ENCODE results near the gene ZNF205. TPM values are rescaled to one million over a fixed set of nuclear protein-coding genes. Genes with fewer than 3 reads are reported as not detected.

Gene ZNF205
- total and polyA plus RNA-seq, 2 donors: 4.6 to 9.3 TPM

DNA sequence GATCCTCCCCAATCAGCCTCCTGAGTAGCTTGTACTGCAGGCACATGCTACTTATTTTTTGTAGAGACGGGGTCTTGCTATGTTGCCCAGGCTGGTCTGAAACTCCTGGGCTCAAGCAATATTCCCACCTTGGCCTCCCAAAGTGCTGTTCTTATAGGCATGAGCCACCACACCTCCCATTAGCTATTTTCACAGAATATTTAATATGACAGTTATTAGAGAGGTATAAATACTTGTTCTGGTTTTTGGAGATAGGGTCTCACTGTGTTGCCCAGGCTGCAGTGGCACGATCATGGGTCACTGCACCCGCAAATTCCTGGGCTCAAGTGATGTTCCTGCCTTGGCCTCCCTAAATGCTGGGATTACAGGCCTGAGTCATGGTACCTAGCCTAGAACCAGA is 43.6 kb downstream of the ZNF205 start:
- no peak for DNase-seq (ENCODE audit: low read depth in 6 of 9, low spot score in 9 of 9)
- H3K4me3 ChIP-seq (ENCODE audit: low read length in 2 of 2): no peak overlapping the region
- H3K9me3 ChIP-seq (ENCODE audit: control insufficient read depth in 2 of 2, insufficient read depth in 1 of 2, low read length in 1 of 2): peaks cover 2 to 37% of the 10 kb centered on the region in 2 donors
- WGBS: 98% methylated on average over 3 of the region's 3 CpGs
- H3K4me1 ChIP-seq (ENCODE audit: control insufficient read depth in 2 of 2, insufficient read depth in 2 of 2, low read length in 2 of 2): peaks cover 11 to 38% of the 10 kb centered on the region in 2 donors
- H3K27me3 ChIP-seq (ENCODE audit: control insufficient read depth in 2 of 2, insufficient read depth in 1 of 2, low read length in 1 of 2): peaks cover 58 to 98% of the 10 kb centered on the region in 2 donors
- no peak overlapping the region for H3K27ac ChIP-seq (ENCODE audit: low read depth in 1 of 2, low read length in 1 of 2)
- H3K36me3 ChIP-seq (ENCODE audit: control insufficient read depth in 2 of 2, insufficient read depth in 2 of 2, low read length in 1 of 2): no peaks in the 10 kb centered on the region

DNA sequence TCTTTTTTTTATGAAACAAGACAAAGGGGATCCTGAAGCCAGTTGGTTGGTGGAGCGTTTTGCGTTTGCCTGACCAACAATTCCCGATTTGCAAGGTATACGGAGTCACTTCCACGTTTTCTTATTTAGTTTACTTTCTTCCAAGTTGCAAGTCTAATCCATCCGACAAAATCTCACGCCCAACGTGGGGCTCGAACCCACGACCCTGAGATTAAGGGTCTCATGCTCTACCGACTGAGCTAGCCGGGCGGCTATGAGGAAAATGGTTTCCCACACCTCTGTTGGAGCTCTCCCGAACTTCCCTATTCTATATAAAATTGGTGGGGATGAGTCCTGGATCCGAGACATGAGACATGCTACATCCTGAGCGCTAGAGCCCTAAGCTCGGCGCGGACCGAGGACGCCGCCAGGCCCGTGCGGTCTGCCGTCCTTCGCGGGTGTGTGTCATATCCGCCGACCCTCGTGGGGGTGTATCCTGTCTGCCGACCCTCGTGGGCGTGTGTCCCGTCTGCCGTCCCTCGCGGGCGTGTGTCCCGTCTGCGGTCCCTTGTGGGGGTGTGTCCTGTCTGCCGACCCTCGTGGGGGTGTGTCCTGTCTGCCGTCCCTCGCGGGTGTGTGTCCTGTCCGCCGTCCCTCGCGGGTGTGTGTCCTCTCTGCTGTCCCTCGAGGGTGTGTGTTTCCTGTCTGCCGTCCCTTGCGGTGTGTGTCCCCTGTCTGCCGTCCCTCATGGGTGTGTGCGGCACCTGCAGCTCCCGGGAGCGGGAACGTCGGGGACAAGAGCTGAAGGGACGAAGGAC is 45.0 kb downstream of the ZNF205 start:
- 4% methylated on average over 59 of the region's 59 CpGs for whole genome bisulfite sequencing
- peak overlapping the region in 1 of 2 donors; percentile 8 for H3K27ac ChIP-seq (ENCODE audit: low read depth in 1 of 2, low read length in 1 of 2)
- H3K27me3 ChIP-seq (ENCODE audit: control insufficient read depth in 2 of 2, insufficient read depth in 1 of 2, low read length in 1 of 2): peaks cover 51 to 98% of the 10 kb centered on the region in 2 donors
- peak in 1 of 9 donors; percentile 42 for DNase-seq (ENCODE audit: low read depth in 6 of 9, low spot score in 9 of 9)
- H3K36me3 ChIP-seq (ENCODE audit: control insufficient read depth in 2 of 2, insufficient read depth in 2 of 2, low read length in 1 of 2): no peaks in the 10 kb centered on the region
- peaks cover 2 to 30% of the 10 kb centered on the region in 2 donors for H3K9me3 ChIP-seq (ENCODE audit: control insufficient read depth in 2 of 2, insufficient read depth in 1 of 2, low read length in 1 of 2)
- peak overlapping the region; percentile 50 to 79 for H3K4me3 ChIP-seq (ENCODE audit: low read length in 2 of 2)
- peaks cover 11 to 26% of the 10 kb centered on the region in 2 donors for H3K4me1 ChIP-seq (ENCODE audit: control insufficient read depth in 2 of 2, insufficient read depth in 2 of 2, low read length in 2 of 2)

DNA sequence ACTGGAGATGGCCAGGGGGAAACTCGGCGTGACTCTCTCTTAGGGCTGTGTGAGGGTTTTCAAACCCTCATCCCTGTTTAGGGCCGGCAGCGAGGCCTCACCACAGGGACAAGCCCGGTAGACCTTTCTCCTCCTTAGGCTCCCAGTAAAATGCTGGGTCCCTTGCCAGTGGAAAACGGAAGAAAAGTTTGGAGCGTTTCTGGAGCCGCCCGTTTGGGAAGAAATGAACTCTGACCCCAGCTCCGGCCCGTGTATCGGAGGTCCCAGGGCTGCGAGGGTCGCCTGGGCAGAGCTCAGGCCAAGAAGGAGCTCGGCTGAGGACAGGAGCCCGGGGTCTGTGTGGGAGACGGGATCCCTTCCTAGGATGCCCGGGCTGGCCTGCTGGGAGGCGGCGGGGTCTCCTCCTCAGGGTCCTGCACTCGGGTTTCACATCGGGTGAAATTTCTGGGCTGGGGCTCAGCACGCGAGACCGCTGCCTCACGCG is 45.7 kb downstream of the ZNF205 start:
- Histone ChIP-seq H3K36me3 (ENCODE audit: control insufficient read depth in 2 of 2, insufficient read depth in 2 of 2, low read length in 1 of 2) (no peaks in the 10 kb centered on the region), H3K4me1 (ENCODE audit: control insufficient read depth in 2 of 2, insufficient read depth in 2 of 2, low read length in 2 of 2) (peaks cover 11 to 23% of the 10 kb centered on the region in 2 donors), H3K27ac (ENCODE audit: low read depth in 1 of 2, low read length in 1 of 2) (peak overlapping the region in 1 of 2 donors; percentile 24), H3K27me3 (ENCODE audit: control insufficient read depth in 2 of 2, insufficient read depth in 1 of 2, low read length in 1 of 2) (peaks cover 50 to 96% of the 10 kb centered on the region in 2 donors), H3K4me3 (ENCODE audit: low read length in 2 of 2) (peak overlapping the region; percentile 50 to 79), H3K9me3 (ENCODE audit: control insufficient read depth in 2 of 2, insufficient read depth in 1 of 2, low read length in 1 of 2) (peaks cover 2 to 26% of the 10 kb centered on the region in 2 donors)
- WGBS: 1% methylated on average over 27 of the region's 27 CpGs
- peak in 1 of 9 donors; percentile 24 for DNase-seq (ENCODE audit: low read depth in 6 of 9, low spot score in 9 of 9)

DNA sequence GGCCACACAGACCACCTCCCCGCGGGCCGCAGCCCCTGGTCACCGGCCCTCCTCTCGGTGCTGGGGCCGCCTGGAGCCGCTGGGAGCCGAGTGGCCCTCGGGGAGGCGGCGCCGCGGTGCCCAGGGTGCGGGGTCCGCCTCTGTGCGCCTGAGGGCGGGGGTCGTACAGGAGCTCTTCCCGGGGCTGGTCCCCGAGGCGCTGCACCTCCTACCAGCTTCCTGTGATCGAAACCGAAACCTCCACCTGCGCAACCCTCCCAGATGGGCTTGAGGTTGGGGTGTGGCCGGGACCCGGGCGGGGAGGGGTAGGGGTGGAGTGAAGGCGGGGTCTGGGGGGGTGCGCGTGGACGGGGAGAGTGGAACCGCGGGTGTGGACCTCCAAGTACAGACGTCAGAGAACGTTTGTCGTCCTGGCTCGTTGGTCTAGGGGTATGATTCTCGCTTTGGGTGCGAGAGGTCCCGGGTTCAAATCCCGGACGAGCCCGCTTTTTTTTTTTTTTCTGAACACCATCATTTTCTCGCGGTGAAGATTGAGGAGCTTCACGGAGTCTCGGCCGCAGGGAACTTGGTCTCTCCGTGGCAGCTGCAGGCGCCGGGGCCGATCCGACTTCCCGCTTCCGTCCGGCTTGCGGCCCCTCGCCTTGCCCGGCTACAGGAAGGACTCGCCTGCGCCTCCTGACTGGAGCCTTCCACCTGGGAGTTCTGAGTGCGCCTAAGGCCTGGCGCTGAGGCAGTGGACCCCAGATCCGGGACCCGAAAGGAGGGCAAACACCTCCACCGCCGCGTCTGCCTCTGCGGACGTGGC is 46.3 kb downstream of the ZNF205 start:
- under 1% methylated on average over 70 of the region's 70 CpGs for WGBS
- peak overlapping the region; percentile 50 to 79 for H3K4me3 ChIP-seq (ENCODE audit: low read length in 2 of 2)
- H3K27ac ChIP-seq (ENCODE audit: low read depth in 1 of 2, low read length in 1 of 2): peak overlapping the region in 1 of 2 donors; percentile 46
- H3K4me1 ChIP-seq (ENCODE audit: control insufficient read depth in 2 of 2, insufficient read depth in 2 of 2, low read length in 2 of 2): peaks cover 11 to 23% of the 10 kb centered on the region in 2 donors
- H3K27me3 ChIP-seq (ENCODE audit: control insufficient read depth in 2 of 2, insufficient read depth in 1 of 2, low read length in 1 of 2): peaks cover 47 to 95% of the 10 kb centered on the region in 2 donors
- DNase-seq (ENCODE audit: low read depth in 6 of 9, low spot score in 9 of 9): peak in 6 of 9 donors; percentile 48 to 90 (median 78)
- no peaks in the 10 kb centered on the region for H3K36me3 ChIP-seq (ENCODE audit: control insufficient read depth in 2 of 2, insufficient read depth in 2 of 2, low read length in 1 of 2)
- peaks cover 2 to 26% of the 10 kb centered on the region in 2 donors for H3K9me3 ChIP-seq (ENCODE audit: control insufficient read depth in 2 of 2, insufficient read depth in 1 of 2, low read length in 1 of 2)

GRCh38 chr16:3161235-3162018 is 49.0 kb downstream of the ZNF205 start:
- Histone ChIP-seq H3K27ac (ENCODE audit: low read depth in 1 of 2, low read length in 1 of 2) (no peak overlapping the region), H3K27me3 (ENCODE audit: control insufficient read depth in 2 of 2, insufficient read depth in 1 of 2, low read length in 1 of 2) (peaks cover 32 to 87% of the 10 kb centered on the region in 2 donors), H3K36me3 (ENCODE audit: control insufficient read depth in 2 of 2, insufficient read depth in 2 of 2, low read length in 1 of 2) (no peaks in the 10 kb centered on the region), H3K4me1 (ENCODE audit: control insufficient read depth in 2 of 2, insufficient read depth in 2 of 2, low read length in 2 of 2) (peaks cover 11 to 28% of the 10 kb centered on the region in 2 donors), H3K4me3 (ENCODE audit: low read length in 2 of 2) (no peak overlapping the region), H3K9me3 (ENCODE audit: control insufficient read depth in 2 of 2, insufficient read depth in 1 of 2, low read length in 1 of 2) (peaks cover 0 to 23% of the 10 kb centered on the region in 2 donors)
- WGBS: 93% methylated on average over 36 of the region's 36 CpGs
- no peak for DNase-seq (ENCODE audit: low read depth in 6 of 9, low spot score in 9 of 9)

GRCh38 chr16:3164121-3164991 is 52.0 kb downstream of the ZNF205 start:
- Histone ChIP-seq H3K4me3 (ENCODE audit: low read length in 2 of 2) (no peak overlapping the region), H3K36me3 (ENCODE audit: control insufficient read depth in 2 of 2, insufficient read depth in 2 of 2, low read length in 1 of 2) (no peaks in the 10 kb centered on the region), H3K27ac (ENCODE audit: low read depth in 1 of 2, low read length in 1 of 2) (no peak overlapping the region), H3K9me3 (ENCODE audit: control insufficient read depth in 2 of 2, insufficient read depth in 1 of 2, low read length in 1 of 2) (peaks cover 0 to 6% of the 10 kb centered on the region in 2 donors), H3K4me1 (ENCODE audit: control insufficient read depth in 2 of 2, insufficient read depth in 2 of 2, low read length in 2 of 2) (peaks cover 4 to 12% of the 10 kb centered on the region in 2 donors), H3K27me3 (ENCODE audit: control insufficient read depth in 2 of 2, insufficient read depth in 1 of 2, low read length in 1 of 2) (peaks cover 30 to 84% of the 10 kb centered on the region in 2 donors)
- 92% methylated on average over 37 of the region's 37 CpGs for WGBS
- no peak for DNase-seq (ENCODE audit: low read depth in 6 of 9, low spot score in 9 of 9)

DNA sequence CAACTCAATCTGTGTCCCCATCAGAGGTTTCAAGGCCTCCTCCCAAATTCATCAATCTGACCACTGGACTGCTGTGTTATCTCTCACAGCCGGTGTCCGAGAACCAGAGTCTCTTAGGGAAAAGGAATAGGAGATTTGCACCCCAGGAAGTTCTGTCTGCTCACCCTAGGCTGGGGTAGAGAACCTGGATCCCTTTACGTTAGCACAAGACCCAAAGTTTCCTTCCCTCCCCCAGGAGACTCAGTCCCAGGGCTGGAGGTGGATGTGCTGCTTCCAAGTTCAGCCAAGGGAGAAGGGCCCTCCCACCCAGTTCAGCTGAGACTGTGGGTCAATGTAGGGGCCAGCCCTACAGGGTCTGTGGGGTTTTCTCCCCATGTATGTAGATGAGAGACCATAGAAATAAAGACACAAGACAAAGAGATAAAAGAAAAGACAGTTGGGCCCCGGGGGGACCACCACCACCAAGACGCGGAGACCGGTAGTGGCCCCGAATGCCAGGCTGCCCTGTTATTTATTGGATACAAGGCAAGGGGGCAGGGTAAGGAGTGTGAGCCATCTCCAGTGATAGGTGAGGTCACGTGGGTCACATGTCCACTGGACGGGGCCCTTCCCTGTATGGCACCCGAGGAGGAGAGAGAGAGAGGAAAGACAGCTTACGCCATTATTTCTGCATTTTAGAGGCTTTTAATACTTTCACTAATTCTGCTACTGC is 52.9 kb downstream of the ZNF205 start:
- Histone ChIP-seq H3K4me3 (ENCODE audit: low read length in 2 of 2) (peak overlapping the region; percentile 20 to 33), H3K36me3 (ENCODE audit: control insufficient read depth in 2 of 2, insufficient read depth in 2 of 2, low read length in 1 of 2) (no peaks in the 10 kb centered on the region), H3K27me3 (ENCODE audit: control insufficient read depth in 2 of 2, insufficient read depth in 1 of 2, low read length in 1 of 2) (peaks cover 30 to 84% of the 10 kb centered on the region in 2 donors), H3K27ac (ENCODE audit: low read depth in 1 of 2, low read length in 1 of 2) (no peak overlapping the region), H3K4me1 (ENCODE audit: control insufficient read depth in 2 of 2, insufficient read depth in 2 of 2, low read length in 2 of 2) (peaks cover 0 to 6% of the 10 kb centered on the region in 2 donors), H3K9me3 (ENCODE audit: control insufficient read depth in 2 of 2, insufficient read depth in 1 of 2, low read length in 1 of 2) (no peaks in the 10 kb centered on the region)
- DNase-seq (ENCODE audit: low read depth in 6 of 9, low spot score in 9 of 9): no peak
- WGBS: 95% methylated on average over 12 of the region's 12 CpGs

All from thymus (tissue), 11 donors.